DMS53 treated with DMSO at 0.1 percent for 48 hours (cell line): ENCODE data around the gene SLC44A4.
A peak's percentile ranks its signal among the peaks of the same experiment; 100 is the strongest.
"Not testable (repeated sequence)": the region's sequence is repeated elsewhere in the genome, so short reads cannot be mapped to it uniquely, and the experiment has no call there.

Experiments
- DNase-seq: peaks from one replicate; lab custom pipeline; 2025; ENCODE audit not compliant: unreplicated experiment; lab: John Stamatoyannopoulos, UW

The SLC44A4 gene

GRCh38 chr6:31880616-31881015 is 1.8 kb upstream of the SLC44A4 start:
- no peak for DNase-seq

GRCh38 chr6:31879901-31880300 is 1.1 kb upstream of the SLC44A4 start:
- DNase-seq: no peak

GRCh38 chr6:31879143-31879542 is 346 bp upstream of the SLC44A4 start:
- DNase-seq: no peak

GRCh38 chr6:31878222-31878621 is 575 bp downstream of the SLC44A4 start:
- no peak for DNase-seq

- DNase-seq: no peak
These were observed 1.1 kb downstream of the SLC44A4 start for GRCh38 chr6:31877651-31878161.

- no peak for DNase-seq
These were observed 1.6 kb downstream of the SLC44A4 start for GRCh38 chr6:31877125-31877650.

- DNase-seq: no peak
These were observed 2.4 kb downstream of the SLC44A4 start for GRCh38 chr6:31876357-31876756.

- DNase-seq: no peak
These were observed 2.9 kb downstream of the SLC44A4 start for GRCh38 chr6:31875877-31876276.

GRCh38 chr6:31874836-31875572 is 3.8 kb downstream of the SLC44A4 start:
- no peak for DNase-seq

GRCh38 chr6:31874084-31874670 is 4.6 kb downstream of the SLC44A4 start:
- DNase-seq: no peak

GRCh38 chr6:31871046-31871659 is 7.6 kb downstream of the SLC44A4 start:
- no peak for DNase-seq

GRCh38 chr6:31870385-31870921 is 8.3 kb downstream of the SLC44A4 start:
- no peak for DNase-seq

- no peak for DNase-seq
These were observed 9.5 kb downstream of the SLC44A4 start for GRCh38 chr6:31869343-31869742.

- DNase-seq: not testable (repeated sequence)
These were observed 10.2 kb downstream of the SLC44A4 start for GRCh38 chr6:31868658-31868971.

GRCh38 chr6:31865205-31866118 is 13.3 kb downstream of the SLC44A4 start:
- no peak for DNase-seq

GRCh38 chr6:31864818-31865204 is 14.0 kb downstream of the SLC44A4 start:
- no peak for DNase-seq

- not testable (repeated sequence) for DNase-seq
These were observed 14.7 kb downstream of the SLC44A4 start for GRCh38 chr6:31864123-31864562.

GRCh38 chr6:31862344-31863235 is 16.2 kb downstream of the SLC44A4 start, which contains the start of gene NEU1:
TSS of gene NEU1 (minus strand) at chr6:31862821. CDS start at chr6:31862776, 45 bp downstream.
- DNase-seq: peak; percentile 99

- DNase-seq: no peak
These were observed 16.9 kb downstream of the SLC44A4 start for GRCh38 chr6:31861919-31862343.
